ENCODE measurements around the gene MST1. TPM values are rescaled to one million over a fixed set of nuclear protein-coding genes. Genes with fewer than 3 reads are reported as not detected.

The MST1 gene
- total and polyA plus RNA-seq, 9 of the 15 experiments (the other 6 are each of a cell fraction or from before 2014, with no cell fraction given): 0.08 to 1.8 (median 0.40) TPM

DNA sequence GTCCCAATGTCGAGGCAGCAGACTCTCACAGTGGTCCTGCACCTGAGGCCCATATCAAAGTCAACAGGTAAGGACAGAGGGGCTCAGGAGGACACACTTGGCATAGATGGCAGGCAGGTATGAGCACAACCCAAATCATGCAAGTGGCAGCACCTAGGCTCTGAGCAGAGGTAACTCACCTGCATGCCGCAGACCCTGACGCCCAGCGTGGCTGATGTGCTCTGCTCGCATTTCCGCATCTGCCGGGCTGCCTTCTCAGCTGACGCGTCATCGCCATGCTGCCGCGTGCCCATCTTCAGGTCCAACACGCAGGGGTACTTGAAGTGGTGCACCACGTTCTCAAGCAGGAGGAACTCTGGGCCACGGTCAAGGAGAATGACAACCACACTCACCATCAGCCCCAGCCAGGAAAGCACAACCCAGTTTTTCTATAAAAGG, 38.7 kb upstream of the MST1 start:
- Histone ChIP-seq H3K4me1 (replicated peaks in 1 of 2; ENCODE audit: control insufficient read depth in 2 of 2, insufficient read depth in 2 of 2, low read length in 2 of 2) (peaks cover 2 to 19% of the 10 kb centered on the region in 2 experiments; a peak in 4 of 5 replicates), H3K79me2 (ENCODE audit: control insufficient read depth, insufficient read depth, low read length) (peaks cover 8% of the 10 kb centered on the region), H3K9me3 (replicated peaks; ENCODE audit: control insufficient read depth, insufficient read depth, low read depth, low read length) (no peaks in the 10 kb centered on the region), H3K4me2 (ENCODE audit: insufficient read depth, low read length) (no peak overlapping the region), H3K36me3 (ENCODE audit: control insufficient read depth, insufficient read depth, low read length) (peaks cover 63% of the 10 kb centered on the region), H2AFZ (ENCODE audit: low read depth, low read length) (no peak overlapping the region), H3K27ac (ENCODE audit: extremely low read depth, low read depth, low read length) (no peak overlapping the region), H4K20me1 (replicated peaks; ENCODE audit: control insufficient read depth, insufficient read depth, low read length) (no peaks in the 10 kb centered on the region), H3K9ac (ENCODE audit: insufficient read depth in 1 of 2, low read depth in 2 of 2, low read length in 2 of 2) (no peak overlapping the region), H3K4me3 (no peak overlapping the region), H3K27me3 (ENCODE audit: control insufficient read depth in 2 of 2, insufficient read depth in 2 of 2, low read length in 2 of 2) (no peaks in the 10 kb centered on the region), H3K9me1 (ENCODE audit: control insufficient read depth, insufficient read depth, low read length) (no peaks in the 10 kb centered on the region)
- DNase-seq (ENCODE audit: extremely low read depth in 1 of 4, low spot score in 3 of 4) (no peak), FAIRE-seq (no peak), ATAC-seq (no peak)
- intact Hi-C loops (cut with micrococcal nuclease) (no loop called here), in situ Hi-C loops (cut with MboI) (no loop called here)
- WGBS (ENCODE audit: insufficient coverage, low coverage, missing lambda C conversion rate): 94% methylated on average over 9 of the region's 15 CpGs
- no TSS peak for BruUV-seq (replicated peaks)
- ChIA-PET CTCF (ENCODE audit: low intra/inter-chr PET ratio) (no interaction called here), POLR2A (interaction anchor here (1.3 to 1.4 kb wide), 2 partner anchors 16 to 58 kb away, joined by 3 to 5 read pairs; partner anchors contain the start of gene IP6K1)
- TF ChIP-seq, protein P1, sequence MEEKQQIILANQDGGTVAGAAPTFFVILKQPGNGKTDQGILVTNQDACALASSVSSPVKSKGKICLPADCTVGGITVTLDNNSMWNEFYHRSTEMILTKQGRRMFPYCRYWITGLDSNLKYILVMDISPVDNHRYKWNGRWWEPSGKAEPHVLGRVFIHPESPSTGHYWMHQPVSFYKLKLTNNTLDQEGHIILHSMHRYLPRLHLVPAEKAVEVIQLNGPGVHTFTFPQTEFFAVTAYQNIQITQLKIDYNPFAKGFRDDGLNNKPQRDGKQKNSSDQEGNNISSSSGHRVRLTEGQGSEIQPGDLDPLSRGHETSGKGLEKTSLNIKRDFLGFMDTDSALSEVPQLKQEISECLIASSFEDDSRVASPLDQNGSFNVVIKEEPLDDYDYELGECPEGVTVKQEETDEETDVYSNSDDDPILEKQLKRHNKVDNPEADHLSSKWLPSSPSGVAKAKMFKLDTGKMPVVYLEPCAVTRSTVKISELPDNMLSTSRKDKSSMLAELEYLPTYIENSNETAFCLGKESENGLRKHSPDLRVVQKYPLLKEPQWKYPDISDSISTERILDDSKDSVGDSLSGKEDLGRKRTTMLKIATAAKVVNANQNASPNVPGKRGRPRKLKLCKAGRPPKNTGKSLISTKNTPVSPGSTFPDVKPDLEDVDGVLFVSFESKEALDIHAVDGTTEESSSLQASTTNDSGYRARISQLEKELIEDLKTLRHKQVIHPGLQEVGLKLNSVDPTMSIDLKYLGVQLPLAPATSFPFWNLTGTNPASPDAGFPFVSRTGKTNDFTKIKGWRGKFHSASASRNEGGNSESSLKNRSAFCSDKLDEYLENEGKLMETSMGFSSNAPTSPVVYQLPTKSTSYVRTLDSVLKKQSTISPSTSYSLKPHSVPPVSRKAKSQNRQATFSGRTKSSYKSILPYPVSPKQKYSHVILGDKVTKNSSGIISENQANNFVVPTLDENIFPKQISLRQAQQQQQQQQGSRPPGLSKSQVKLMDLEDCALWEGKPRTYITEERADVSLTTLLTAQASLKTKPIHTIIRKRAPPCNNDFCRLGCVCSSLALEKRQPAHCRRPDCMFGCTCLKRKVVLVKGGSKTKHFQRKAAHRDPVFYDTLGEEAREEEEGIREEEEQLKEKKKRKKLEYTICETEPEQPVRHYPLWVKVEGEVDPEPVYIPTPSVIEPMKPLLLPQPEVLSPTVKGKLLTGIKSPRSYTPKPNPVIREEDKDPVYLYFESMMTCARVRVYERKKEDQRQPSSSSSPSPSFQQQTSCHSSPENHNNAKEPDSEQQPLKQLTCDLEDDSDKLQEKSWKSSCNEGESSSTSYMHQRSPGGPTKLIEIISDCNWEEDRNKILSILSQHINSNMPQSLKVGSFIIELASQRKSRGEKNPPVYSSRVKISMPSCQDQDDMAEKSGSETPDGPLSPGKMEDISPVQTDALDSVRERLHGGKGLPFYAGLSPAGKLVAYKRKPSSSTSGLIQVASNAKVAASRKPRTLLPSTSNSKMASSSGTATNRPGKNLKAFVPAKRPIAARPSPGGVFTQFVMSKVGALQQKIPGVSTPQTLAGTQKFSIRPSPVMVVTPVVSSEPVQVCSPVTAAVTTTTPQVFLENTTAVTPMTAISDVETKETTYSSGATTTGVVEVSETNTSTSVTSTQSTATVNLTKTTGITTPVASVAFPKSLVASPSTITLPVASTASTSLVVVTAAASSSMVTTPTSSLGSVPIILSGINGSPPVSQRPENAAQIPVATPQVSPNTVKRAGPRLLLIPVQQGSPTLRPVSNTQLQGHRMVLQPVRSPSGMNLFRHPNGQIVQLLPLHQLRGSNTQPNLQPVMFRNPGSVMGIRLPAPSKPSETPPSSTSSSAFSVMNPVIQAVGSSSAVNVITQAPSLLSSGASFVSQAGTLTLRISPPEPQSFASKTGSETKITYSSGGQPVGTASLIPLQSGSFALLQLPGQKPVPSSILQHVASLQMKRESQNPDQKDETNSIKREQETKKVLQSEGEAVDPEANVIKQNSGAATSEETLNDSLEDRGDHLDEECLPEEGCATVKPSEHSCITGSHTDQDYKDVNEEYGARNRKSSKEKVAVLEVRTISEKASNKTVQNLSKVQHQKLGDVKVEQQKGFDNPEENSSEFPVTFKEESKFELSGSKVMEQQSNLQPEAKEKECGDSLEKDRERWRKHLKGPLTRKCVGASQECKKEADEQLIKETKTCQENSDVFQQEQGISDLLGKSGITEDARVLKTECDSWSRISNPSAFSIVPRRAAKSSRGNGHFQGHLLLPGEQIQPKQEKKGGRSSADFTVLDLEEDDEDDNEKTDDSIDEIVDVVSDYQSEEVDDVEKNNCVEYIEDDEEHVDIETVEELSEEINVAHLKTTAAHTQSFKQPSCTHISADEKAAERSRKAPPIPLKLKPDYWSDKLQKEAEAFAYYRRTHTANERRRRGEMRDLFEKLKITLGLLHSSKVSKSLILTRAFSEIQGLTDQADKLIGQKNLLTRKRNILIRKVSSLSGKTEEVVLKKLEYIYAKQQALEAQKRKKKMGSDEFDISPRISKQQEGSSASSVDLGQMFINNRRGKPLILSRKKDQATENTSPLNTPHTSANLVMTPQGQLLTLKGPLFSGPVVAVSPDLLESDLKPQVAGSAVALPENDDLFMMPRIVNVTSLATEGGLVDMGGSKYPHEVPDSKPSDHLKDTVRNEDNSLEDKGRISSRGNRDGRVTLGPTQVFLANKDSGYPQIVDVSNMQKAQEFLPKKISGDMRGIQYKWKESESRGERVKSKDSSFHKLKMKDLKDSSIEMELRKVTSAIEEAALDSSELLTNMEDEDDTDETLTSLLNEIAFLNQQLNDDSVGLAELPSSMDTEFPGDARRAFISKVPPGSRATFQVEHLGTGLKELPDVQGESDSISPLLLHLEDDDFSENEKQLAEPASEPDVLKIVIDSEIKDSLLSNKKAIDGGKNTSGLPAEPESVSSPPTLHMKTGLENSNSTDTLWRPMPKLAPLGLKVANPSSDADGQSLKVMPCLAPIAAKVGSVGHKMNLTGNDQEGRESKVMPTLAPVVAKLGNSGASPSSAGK (IDR thresholded peaks at IDR 0.05): no peak
- TF ChIP-seq, protein P2, sequence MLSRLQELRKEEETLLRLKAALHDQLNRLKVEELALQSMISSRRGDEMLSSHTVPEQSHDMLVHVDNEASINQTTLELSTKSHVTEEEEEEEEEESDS (CRISPR knock-in tag; IDR thresholded peaks at IDR 0.05): no peak
- no peak for TF ChIP-seq ZNF551 (CRISPR knock-in tag; IDR thresholded peaks at IDR 0.05)
- TF ChIP-seq PTTG1 (tag; IDR thresholded peaks at IDR 0.05; ENCODE audit: low read depth): no peak
- TF ChIP-seq, protein P3, sequence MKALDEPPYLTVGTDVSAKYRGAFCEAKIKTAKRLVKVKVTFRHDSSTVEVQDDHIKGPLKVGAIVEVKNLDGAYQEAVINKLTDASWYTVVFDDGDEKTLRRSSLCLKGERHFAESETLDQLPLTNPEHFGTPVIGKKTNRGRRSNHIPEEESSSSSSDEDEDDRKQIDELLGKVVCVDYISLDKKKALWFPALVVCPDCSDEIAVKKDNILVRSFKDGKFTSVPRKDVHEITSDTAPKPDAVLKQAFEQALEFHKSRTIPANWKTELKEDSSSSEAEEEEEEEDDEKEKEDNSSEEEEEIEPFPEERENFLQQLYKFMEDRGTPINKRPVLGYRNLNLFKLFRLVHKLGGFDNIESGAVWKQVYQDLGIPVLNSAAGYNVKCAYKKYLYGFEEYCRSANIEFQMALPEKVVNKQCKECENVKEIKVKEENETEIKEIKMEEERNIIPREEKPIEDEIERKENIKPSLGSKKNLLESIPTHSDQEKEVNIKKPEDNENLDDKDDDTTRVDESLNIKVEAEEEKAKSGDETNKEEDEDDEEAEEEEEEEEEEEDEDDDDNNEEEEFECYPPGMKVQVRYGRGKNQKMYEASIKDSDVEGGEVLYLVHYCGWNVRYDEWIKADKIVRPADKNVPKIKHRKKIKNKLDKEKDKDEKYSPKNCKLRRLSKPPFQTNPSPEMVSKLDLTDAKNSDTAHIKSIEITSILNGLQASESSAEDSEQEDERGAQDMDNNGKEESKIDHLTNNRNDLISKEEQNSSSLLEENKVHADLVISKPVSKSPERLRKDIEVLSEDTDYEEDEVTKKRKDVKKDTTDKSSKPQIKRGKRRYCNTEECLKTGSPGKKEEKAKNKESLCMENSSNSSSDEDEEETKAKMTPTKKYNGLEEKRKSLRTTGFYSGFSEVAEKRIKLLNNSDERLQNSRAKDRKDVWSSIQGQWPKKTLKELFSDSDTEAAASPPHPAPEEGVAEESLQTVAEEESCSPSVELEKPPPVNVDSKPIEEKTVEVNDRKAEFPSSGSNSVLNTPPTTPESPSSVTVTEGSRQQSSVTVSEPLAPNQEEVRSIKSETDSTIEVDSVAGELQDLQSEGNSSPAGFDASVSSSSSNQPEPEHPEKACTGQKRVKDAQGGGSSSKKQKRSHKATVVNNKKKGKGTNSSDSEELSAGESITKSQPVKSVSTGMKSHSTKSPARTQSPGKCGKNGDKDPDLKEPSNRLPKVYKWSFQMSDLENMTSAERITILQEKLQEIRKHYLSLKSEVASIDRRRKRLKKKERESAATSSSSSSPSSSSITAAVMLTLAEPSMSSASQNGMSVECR (CRISPR knock-in tag; IDR thresholded peaks at IDR 0.05): no peak
- no peak for TF ChIP-seq CBX2 (IDR thresholded peaks at IDR 0.05; ENCODE audit: insufficient read depth, low read length, poor library complexity, severe bottlenecking)
